HepG2 (cell line): Measurements from ENCODE around the gene TAF6L. TPM values are rescaled to one million over a fixed set of nuclear protein-coding genes. Genes with fewer than 3 reads are reported as not detected.

ENCODE experiments used
- ATAC-seq: fragments of 200-7000 bp; cut with Tn5 transposase; 3 replicates; pipeline ENCODE4 v1.9.1; 2020; ENCODE audit warnings: mild to moderate bottlenecking, moderate library complexity
- BruUV-seq: library from RNA; stranded (reverse); fragments of 400-500 nt; replicated peaks from 2 replicates; lab custom pipeline; 2021; lab: Mats Ljungman, UMichigan
- CTCF ChIA-PET: fragments of 300-600 bp; formaldehyde crosslinking; extraction: SDS; loops from one replicate; lab custom pipeline; 2021; ENCODE audit warnings: low total read pairs, inconsistent platforms, low intra/inter-chr PET ratio; lab: Yijun Ruan, JAX
- POLR2A ChIA-PET: fragments of 350-600 bp; sonication (Branson Sonifier 250); formaldehyde crosslinking; loops from one replicate; lab custom pipeline; 2020; ENCODE audit warnings: antibody characterized with exemption, inconsistent platforms; lab: Yijun Ruan, JAX
- DNase-seq: peaks from one replicate; pipeline ENCODE4 v3.0.0-alpha.2; 2015; ENCODE audit warnings: low spot score
- FAIRE-seq: peaks from 3 replicates; lab custom pipeline; 2011; peaks lifted over from hg19 to GRCh38; lab: Jason Lieb, UNC
- H2AFZ ChIP-seq: one replicate; pipeline ENCODE4 v1.6.1; 2011; ENCODE audit warnings: low read length, inconsistent platforms
- H3K27ac ChIP-seq: fragments of 300-600 bp; 3 replicates; pipeline ENCODE4 v1.8.0; 2011; ENCODE audit warnings: mixed run types, mild to moderate bottlenecking, mixed read lengths, low read length, inconsistent platforms; ENCODE audit not compliant: insufficient read depth; ENCODE audit errors: extremely low read length
- H3K27me3 ChIP-seq, 2 experiments: fragments of 200-600 bp in 1 of 2; 2 replicates in 1 of 2; 3 replicates in 1 of 2; pipeline versions ENCODE4 v1.6.0 to v1.8.0; 2011; ENCODE audit warnings: low read length in 2 of 2, mild to moderate bottlenecking in 2 of 2, moderate library complexity in 2 of 2, inconsistent platforms in 1 of 2; ENCODE audit not compliant: insufficient read depth in 2 of 2, control insufficient read depth in 1 of 2
- H3K36me3 ChIP-seq, 2 experiments: fragments of 200-600 bp in 1 of 2; replicated peaks in 1 of 2; 2 replicates in 1 of 2; 3 replicates in 1 of 2; pipeline versions ENCODE4 v1.5.1 to v1.8.0; 2011; ENCODE audit warnings: low read length in 2 of 2, inconsistent platforms in 1 of 2; ENCODE audit not compliant: insufficient read depth in 2 of 2, control insufficient read depth in 1 of 2
- H3K4me1 ChIP-seq: 2 replicates; pipeline ENCODE4 v1.5.1; 2012; ENCODE audit warnings: low read length, inconsistent platforms; ENCODE audit not compliant: insufficient read depth
- H3K4me2 ChIP-seq: 2 replicates; pipeline ENCODE4 v1.6.0; 2011; ENCODE audit warnings: low read depth, low read length, inconsistent platforms
- H3K4me3 ChIP-seq, 3 experiments: fragments of 200-600 bp in 1 of 3; sonication (generic), shearing (Covaris generic) in 1 of 3; replicated peaks in 1 of 3; 2 replicates each; pipeline ENCODE4 v1.5.1; 2011 to 2016; ENCODE audit warnings: low read length in 3 of 3, inconsistent platforms in 2 of 3, low read depth in 2 of 3, mild to moderate bottlenecking in 2 of 3, control low read depth in 1 of 3, mixed read lengths in 1 of 3; ENCODE audit not compliant: insufficient read depth in 1 of 3
- H3K79me2 ChIP-seq: one replicate; pipeline ENCODE4 v1.6.1; 2011; ENCODE audit warnings: low read length, inconsistent platforms; ENCODE audit not compliant: insufficient read depth
- H3K9ac ChIP-seq: 2 replicates; pipeline ENCODE4 v1.6.0; 2011; ENCODE audit warnings: mild to moderate bottlenecking, low read depth, low read length, inconsistent platforms; ENCODE audit not compliant: insufficient read depth
- H3K9me3 ChIP-seq: 2 replicates; pipeline ENCODE4 v1.5.1; 2012; ENCODE audit warnings: mild to moderate bottlenecking, low read length
- H4K20me1 ChIP-seq: 2 replicates; pipeline ENCODE4 v1.6.0; 2011; ENCODE audit warnings: inconsistent platforms, mild to moderate bottlenecking, low read length, moderate library complexity; ENCODE audit not compliant: insufficient read depth
- BRD4 ChIP-seq: sonication (generic); formaldehyde crosslinking; IDR thresholded peaks from 2 replicates; pipeline ENCODE4 v1.4.0; 2020; ENCODE audit warnings: missing genetic modification reagents
- KAT2B ChIP-seq: fragments of 150-350 bp; IDR thresholded peaks from 2 replicates; pipeline ENCODE4 v1.6.1; 2014; ENCODE audit warnings: low read depth, low read length, borderline replicate concordance
- MEIS2 ChIP-seq: sonication (generic); formaldehyde crosslinking; IDR thresholded peaks from 2 replicates; pipeline ENCODE4 v1.9.0; 2021; ENCODE audit warnings: mild to moderate bottlenecking, missing genetic modification reagents
- NR2F6 ChIP-seq, 2 experiments: IDR thresholded peaks; 2 replicates each; pipeline ENCODE4 v1.6.1; 2016; ENCODE audit warnings: antibody characterized with exemption in 1 of 2, mild to moderate bottlenecking in 1 of 2
- SALL2 ChIP-seq: sonication (generic); formaldehyde crosslinking; IDR thresholded peaks from 2 replicates; pipeline ENCODE4 v1.8.1; 2023; ENCODE audit warnings: mild to moderate bottlenecking, missing genetic modification reagents, inconsistent platforms
- ZNF501 ChIP-seq: sonication (generic); formaldehyde crosslinking; IDR thresholded peaks from 2 replicates; pipeline ENCODE4 v1.5.1; 2020; ENCODE audit warnings: mild to moderate bottlenecking, moderate library complexity, missing genetic modification reagents
- ZNF563 ChIP-seq: sonication (generic); formaldehyde crosslinking; IDR thresholded peaks from 2 replicates; pipeline ENCODE4 v1.8.0; 2022; ENCODE audit warnings: mild to moderate bottlenecking, moderate library complexity, missing genetic modification reagents
- ZSCAN20 ChIP-seq: sonication (generic); formaldehyde crosslinking; IDR thresholded peaks from 2 replicates; pipeline ENCODE4 v1.4.0; 2020; ENCODE audit warnings: missing genetic modification reagents, mild to moderate bottlenecking, borderline replicate concordance
- WGBS: methylation state at CpG from one replicate; pipeline ENCODE4 v1.1.6; 2017; ENCODE audit warnings: low lambda C conversion rate; 5-methylcytosine and 5-hydroxymethylcytosine counted together
- in situ Hi-C: cut with HindIII; loops from 2 replicates; pipeline ENCODE4 v1.10.0; 2017; ENCODE audit warnings: low pct_unique_long_range_greater_than_20kb; ENCODE audit not compliant: extremely low pct_ligation_motif_present
- intact Hi-C: fragments of 100-400 bp; cut with micrococcal nuclease; formaldehyde crosslinking; loops from one replicate; pipeline ENCODE4 v1.10.0; 2022; ENCODE audit not compliant: unreplicated experiment
- polyA plus RNA-seq, 8 experiments: library from polyadenylated mRNA; depleted of rRNA in 3 of 8; stranded (reverse) in 7 of 8; unstranded in 1 of 8; fragments of >200 nt; fragmentation: Illumina TruSeq in 4 of 8; extraction: Trizol in 4 of 8; gene quantifications; 2 replicates each; pipeline versions ENCODE4 v1.2.1 to v1.2.3, GENCODE V29; 2011 to 2016; ENCODE audit warnings: low read depth in 4 of 8, missing spikeins in 1 of 8, mixed read lengths in 1 of 8; ENCODE audit not compliant: insufficient read depth in 1 of 8
- total RNA-seq, 5 experiments: library from RNA; depleted of rRNA; stranded (reverse); fragments of >200 nt; fragmentation: Illumina TruSeq; extraction: Trizol; gene quantifications; 2 replicates each; pipeline ENCODE4 v1.2.3, GENCODE V29; 2016; ENCODE audit warnings: low read depth in 1 of 5
- TF ChIP-seq, protein P1 (sequence below): sonication (generic); formaldehyde crosslinking; IDR thresholded peaks from 2 replicates; pipeline ENCODE4 v1.4.0; 2020; ENCODE audit warnings: mild to moderate bottlenecking, missing genetic modification reagents
- TF ChIP-seq, protein P2 (sequence below): sonication (generic); formaldehyde crosslinking; IDR thresholded peaks from 2 replicates; pipeline ENCODE4; 2020; ENCODE audit warnings: missing genetic modification reagents, mild to moderate bottlenecking, borderline replicate concordance
- TF ChIP-seq, protein P3 (sequence below): IDR thresholded peaks from 2 replicates; pipeline ENCODE4 v1.6.1; 2018; ENCODE audit warnings: missing genetic modification reagents, mild to moderate bottlenecking, missing compliant biosample characterization
- TF ChIP-seq, protein P4 (sequence below): sonication (generic); formaldehyde crosslinking; IDR thresholded peaks from 2 replicates; pipeline ENCODE4 v1.5.1; 2020; ENCODE audit warnings: mild to moderate bottlenecking, missing genetic modification reagents, borderline replicate concordance

The TAF6L gene
- total and polyA plus RNA-seq, 2 of the 13 experiments (the other 11 are each of a cell fraction or from before 2014, with no cell fraction given): 12.6 to 19.4 TPM

DNA sequence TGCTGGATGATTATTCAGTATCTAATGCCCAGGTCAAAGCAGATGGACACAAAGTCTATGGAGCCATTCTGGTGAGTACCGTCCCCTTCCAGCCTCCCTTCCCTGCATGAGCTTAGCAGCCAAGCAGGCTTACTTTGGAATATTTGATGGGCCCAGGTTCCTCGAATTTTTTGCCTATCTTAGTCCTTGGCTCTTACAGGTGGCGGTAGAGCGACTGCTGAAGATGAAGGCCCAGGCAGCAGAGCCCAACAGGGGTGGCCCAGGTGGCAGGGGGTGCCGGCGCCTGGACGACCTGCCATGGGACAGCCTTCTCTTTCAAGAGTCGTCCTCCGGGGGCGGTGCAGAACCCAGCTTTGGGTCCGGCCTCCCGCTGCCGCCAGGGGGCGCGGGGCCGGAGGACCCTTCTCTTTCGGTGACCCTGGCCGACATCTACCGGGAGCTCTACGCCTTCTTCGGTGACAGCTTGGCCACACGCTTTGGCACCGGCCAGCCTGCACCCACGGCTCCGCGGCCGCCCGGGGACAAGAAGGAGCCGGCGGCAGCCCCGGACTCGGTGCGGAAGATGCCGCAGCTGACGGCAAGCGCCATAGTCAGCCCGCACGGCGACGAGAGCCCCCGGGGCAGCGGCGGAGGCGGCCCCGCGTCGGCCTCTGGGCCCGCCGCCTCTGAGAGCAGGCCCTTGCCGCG is 15.3 kb downstream of the TAF6L start:
- H4K20me1 ChIP-seq: no peaks in the 10 kb centered on the region
- no peak overlapping the region for H2AFZ ChIP-seq
- in situ Hi-C loops (loop anchor here (5.0 kb wide), 2 partner anchors 46 to 91 kb away; partner anchors contain the start of genes STX5 and TEX54), intact Hi-C loops (loop anchor here (1.0 to 2.0 kb wide), 6 partner anchors 18 to 94 kb away; partner anchors contain the start of genes NXF1, SLC3A2 and TTC9C)
- peak overlapping the region; percentile 89 for H3K9ac ChIP-seq
- ChIA-PET CTCF (interaction anchor here (2.0 to 2.6 kb wide), 2 partner anchors 54 to 75 kb away, joined by 13 to 25 read pairs; no protein-coding TSS in a partner anchor), POLR2A (interaction anchor here (0.6 to 9.1 kb wide), 30 partner anchors 11 to 195 kb away, joined by 3 to 201 read pairs (median 5); partner anchors contain the start of genes B3GAT3, C11orf98, CSKMT and HNRNPUL2)
- H3K4me2 ChIP-seq: peak overlapping the region; percentile 67
- H3K4me3 ChIP-seq: peak overlapping the region; percentile 65 to 88 (median 81); a peak in 5 of 6 replicates
- peaks cover 13 to 27% of the 10 kb centered on the region in 2 experiments for H3K36me3 ChIP-seq
- DNase-seq: peak; percentile 82
- no peaks in the 10 kb centered on the region; a peak in 1 of 5 replicates for H3K27me3 ChIP-seq
- ATAC-seq: peak; percentile 79
- H3K4me1 ChIP-seq: peaks cover 42% of the 10 kb centered on the region
- 7% methylated on average over 12 of the region's 51 CpGs for WGBS
- no peaks in the 10 kb centered on the region for H3K9me3 ChIP-seq
- H3K79me2 ChIP-seq: peaks cover 26% of the 10 kb centered on the region
- FAIRE-seq: peak; percentile 64
- peak overlapping the region; percentile 79 for H3K27ac ChIP-seq
- BruUV-seq: no TSS peak
- TF ChIP-seq, protein P1, sequence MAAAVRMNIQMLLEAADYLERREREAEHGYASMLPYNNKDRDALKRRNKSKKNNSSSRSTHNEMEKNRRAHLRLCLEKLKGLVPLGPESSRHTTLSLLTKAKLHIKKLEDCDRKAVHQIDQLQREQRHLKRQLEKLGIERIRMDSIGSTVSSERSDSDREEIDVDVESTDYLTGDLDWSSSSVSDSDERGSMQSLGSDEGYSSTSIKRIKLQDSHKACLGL: no peak
- no peak for TF ChIP-seq NR2F6 (IDR thresholded peaks at IDR 0.05)
- peak; percentile 50; the same call in 1 of the 2 replicates for TF ChIP-seq NR2F6 (CRISPR knock-in tag; IDR thresholded peaks at IDR 0.05)
- TF ChIP-seq, protein P2, sequence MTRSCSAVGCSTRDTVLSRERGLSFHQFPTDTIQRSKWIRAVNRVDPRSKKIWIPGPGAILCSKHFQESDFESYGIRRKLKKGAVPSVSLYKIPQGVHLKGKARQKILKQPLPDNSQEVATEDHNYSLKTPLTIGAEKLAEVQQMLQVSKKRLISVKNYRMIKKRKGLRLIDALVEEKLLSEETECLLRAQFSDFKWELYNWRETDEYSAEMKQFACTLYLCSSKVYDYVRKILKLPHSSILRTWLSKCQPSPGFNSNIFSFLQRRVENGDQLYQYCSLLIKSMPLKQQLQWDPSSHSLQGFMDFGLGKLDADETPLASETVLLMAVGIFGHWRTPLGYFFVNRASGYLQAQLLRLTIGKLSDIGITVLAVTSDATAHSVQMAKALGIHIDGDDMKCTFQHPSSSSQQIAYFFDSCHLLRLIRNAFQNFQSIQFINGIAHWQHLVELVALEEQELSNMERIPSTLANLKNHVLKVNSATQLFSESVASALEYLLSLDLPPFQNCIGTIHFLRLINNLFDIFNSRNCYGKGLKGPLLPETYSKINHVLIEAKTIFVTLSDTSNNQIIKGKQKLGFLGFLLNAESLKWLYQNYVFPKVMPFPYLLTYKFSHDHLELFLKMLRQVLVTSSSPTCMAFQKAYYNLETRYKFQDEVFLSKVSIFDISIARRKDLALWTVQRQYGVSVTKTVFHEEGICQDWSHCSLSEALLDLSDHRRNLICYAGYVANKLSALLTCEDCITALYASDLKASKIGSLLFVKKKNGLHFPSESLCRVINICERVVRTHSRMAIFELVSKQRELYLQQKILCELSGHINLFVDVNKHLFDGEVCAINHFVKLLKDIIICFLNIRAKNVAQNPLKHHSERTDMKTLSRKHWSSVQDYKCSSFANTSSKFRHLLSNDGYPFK (CRISPR knock-in tag): no peak
- no peak for TF ChIP-seq KAT2B
- TF ChIP-seq ZNF563 (CRISPR knock-in tag): no peak
- TF ChIP-seq, protein P3, sequence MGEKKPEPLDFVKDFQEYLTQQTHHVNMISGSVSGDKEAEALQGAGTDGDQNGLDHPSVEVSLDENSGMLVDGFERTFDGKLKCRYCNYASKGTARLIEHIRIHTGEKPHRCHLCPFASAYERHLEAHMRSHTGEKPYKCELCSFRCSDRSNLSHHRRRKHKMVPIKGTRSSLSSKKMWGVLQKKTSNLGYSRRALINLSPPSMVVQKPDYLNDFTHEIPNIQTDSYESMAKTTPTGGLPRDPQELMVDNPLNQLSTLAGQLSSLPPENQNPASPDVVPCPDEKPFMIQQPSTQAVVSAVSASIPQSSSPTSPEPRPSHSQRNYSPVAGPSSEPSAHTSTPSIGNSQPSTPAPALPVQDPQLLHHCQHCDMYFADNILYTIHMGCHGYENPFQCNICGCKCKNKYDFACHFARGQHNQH (CRISPR knock-in tag): peak; percentile 37; the same call in 1 of the 2 replicates
- TF ChIP-seq SALL2 (CRISPR knock-in tag): no peak; the same call in 1 of the 2 replicates
- TF ChIP-seq BRD4 (CRISPR knock-in tag): peak; percentile 45; the same call in 1 of the 2 replicates
- TF ChIP-seq, protein P4, sequence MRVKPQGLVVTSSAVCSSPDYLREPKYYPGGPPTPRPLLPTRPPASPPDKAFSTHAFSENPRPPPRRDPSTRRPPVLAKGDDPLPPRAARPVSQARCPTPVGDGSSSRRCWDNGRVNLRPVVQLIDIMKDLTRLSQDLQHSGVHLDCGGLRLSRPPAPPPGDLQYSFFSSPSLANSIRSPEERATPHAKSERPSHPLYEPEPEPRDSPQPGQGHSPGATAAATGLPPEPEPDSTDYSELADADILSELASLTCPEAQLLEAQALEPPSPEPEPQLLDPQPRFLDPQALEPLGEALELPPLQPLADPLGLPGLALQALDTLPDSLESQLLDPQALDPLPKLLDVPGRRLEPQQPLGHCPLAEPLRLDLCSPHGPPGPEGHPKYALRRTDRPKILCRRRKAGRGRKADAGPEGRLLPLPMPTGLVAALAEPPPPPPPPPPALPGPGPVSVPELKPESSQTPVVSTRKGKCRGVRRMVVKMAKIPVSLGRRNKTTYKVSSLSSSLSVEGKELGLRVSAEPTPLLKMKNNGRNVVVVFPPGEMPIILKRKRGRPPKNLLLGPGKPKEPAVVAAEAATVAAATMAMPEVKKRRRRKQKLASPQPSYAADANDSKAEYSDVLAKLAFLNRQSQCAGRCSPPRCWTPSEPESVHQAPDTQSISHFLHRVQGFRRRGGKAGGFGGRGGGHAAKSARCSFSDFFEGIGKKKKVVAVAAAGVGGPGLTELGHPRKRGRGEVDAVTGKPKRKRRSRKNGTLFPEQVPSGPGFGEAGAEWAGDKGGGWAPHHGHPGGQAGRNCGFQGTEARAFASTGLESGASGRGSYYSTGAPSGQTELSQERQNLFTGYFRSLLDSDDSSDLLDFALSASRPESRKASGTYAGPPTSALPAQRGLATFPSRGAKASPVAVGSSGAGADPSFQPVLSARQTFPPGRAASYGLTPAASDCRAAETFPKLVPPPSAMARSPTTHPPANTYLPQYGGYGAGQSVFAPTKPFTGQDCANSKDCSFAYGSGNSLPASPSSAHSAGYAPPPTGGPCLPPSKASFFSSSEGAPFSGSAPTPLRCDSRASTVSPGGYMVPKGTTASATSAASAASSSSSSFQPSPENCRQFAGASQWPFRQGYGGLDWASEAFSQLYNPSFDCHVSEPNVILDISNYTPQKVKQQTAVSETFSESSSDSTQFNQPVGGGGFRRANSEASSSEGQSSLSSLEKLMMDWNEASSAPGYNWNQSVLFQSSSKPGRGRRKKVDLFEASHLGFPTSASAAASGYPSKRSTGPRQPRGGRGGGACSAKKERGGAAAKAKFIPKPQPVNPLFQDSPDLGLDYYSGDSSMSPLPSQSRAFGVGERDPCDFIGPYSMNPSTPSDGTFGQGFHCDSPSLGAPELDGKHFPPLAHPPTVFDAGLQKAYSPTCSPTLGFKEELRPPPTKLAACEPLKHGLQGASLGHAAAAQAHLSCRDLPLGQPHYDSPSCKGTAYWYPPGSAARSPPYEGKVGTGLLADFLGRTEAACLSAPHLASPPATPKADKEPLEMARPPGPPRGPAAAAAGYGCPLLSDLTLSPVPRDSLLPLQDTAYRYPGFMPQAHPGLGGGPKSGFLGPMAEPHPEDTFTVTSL: no peak
- no peak for TF ChIP-seq ZNF501
- 0 out of 2 replicates have a peak, but pooled peaks have one; percentile 24 for TF ChIP-seq ZSCAN20 (CRISPR knock-in tag)
- TF ChIP-seq MEIS2 (CRISPR knock-in tag): peak; percentile 19; the same call in 1 of the 2 replicates
